ENCODE measurements around the gene ADH7. TPM values are rescaled to one million over a fixed set of nuclear protein-coding genes. Genes with fewer than 3 reads are reported as not detected.

Gene ADH7
- total and polyA plus RNA-seq, 2 of the 13 experiments (the other 11 are each of a cell fraction or from before 2014, with no cell fraction given) = not detected

DNA sequence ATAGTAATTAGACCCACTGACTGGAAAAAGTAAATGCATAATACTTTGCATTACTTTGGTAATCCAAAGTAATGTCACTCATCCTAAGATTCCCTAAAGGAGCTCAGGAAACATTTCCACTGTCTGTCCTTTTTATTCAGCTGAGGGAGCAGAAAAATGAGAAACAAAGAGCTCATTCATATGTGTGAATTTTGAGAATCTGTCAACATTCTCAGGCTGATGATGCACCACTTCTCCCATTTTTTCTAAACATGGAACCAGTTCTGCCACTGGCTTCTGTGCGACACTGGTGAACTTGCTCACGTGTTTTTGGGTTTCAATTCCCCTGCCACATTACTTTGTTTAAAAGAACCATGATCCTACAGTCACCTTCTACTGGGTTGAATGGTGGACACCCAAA is 28.4 kb upstream of the ADH7 start (continued):
- TF ChIP-seq ZBTB40 (IDR thresholded peaks at IDR 0.05) (no peak), ZBTB40 (CRISPR knock-in tag; IDR thresholded peaks at IDR 0.05) (no peak)

- DNase-seq (ENCODE audit: low spot score) (peak; percentile 66), FAIRE-seq (peak; percentile 94), ATAC-seq (peak; percentile 96)
- H3K27ac ChIP-seq (ENCODE audit: extremely low read length, insufficient read depth, low read length) = no peak overlapping the region
- H3K9me3 ChIP-seq (ENCODE audit: low read length) = no peaks in the 10 kb centered on the region
- CTCF ChIA-PET (ENCODE audit: low intra/inter-chr PET ratio, low total read pairs) = interaction anchor here (0.7 to 1.6 kb wide), 5 partner anchors 58 to 995 kb away, joined by 3 to 12 read pairs (median 4); no protein-coding TSS in a partner anchor
- H3K4me1 ChIP-seq (ENCODE audit: insufficient read depth, low read length) = peaks cover 9% of the 10 kb centered on the region
- no peak overlapping the region for H2AFZ ChIP-seq (ENCODE audit: low read length)
- H3K36me3 ChIP-seq (replicated peaks in 1 of 2; ENCODE audit: control insufficient read depth in 1 of 2, insufficient read depth in 2 of 2, low read length in 2 of 2) = no peaks in the 10 kb centered on the region
- in situ Hi-C loops (cut with HindIII; ENCODE audit: extremely low pct_ligation_motif_present, low pct_unique_long_range_greater_than_20kb) = loop anchor here (25.0 kb wide), 1 partner anchor 1001 kb away; no protein-coding TSS in a partner anchor
- H3K4me2 ChIP-seq (ENCODE audit: low read depth, low read length) = no peak overlapping the region
- no peaks in the 10 kb centered on the region for H4K20me1 ChIP-seq (ENCODE audit: insufficient read depth, low read length)
- no peak overlapping the region for H3K4me3 ChIP-seq (replicated peaks in 1 of 3; ENCODE audit: insufficient read depth in 1 of 3, low read depth in 2 of 3, low read length in 3 of 3)
- no peaks in the 10 kb centered on the region; a peak in 1 of 5 replicates for H3K27me3 ChIP-seq (ENCODE audit: control insufficient read depth in 1 of 2, insufficient read depth in 2 of 2, low read length in 2 of 2)
- intact Hi-C loops (cut with micrococcal nuclease; ENCODE audit: unreplicated experiment) = loop anchor here (1.0 to 10.0 kb wide), 7 partner anchors 58 to 996 kb away; partner anchors contain the start of genes ADH5 and METAP1
- no TSS peak for BruUV-seq (replicated peaks)
- 6% methylated on average over 4 of the region's 4 CpGs for WGBS (ENCODE audit: low lambda C conversion rate)
- POLR2A ChIA-PET = no interaction called here
- no peak overlapping the region for H3K9ac ChIP-seq (ENCODE audit: insufficient read depth, low read depth, low read length)
- no peaks in the 10 kb centered on the region for H3K79me2 ChIP-seq (ENCODE audit: insufficient read depth, low read length)
- TF ChIP-seq GPBP1L1 (CRISPR knock-in tag; IDR thresholded peaks at IDR 0.05) (no peak), KDM2A (CRISPR knock-in tag; IDR thresholded peaks at IDR 0.05; ENCODE audit: borderline replicate concordance, low read depth) (no peak), EHMT2 (IDR thresholded peaks at IDR 0.05; ENCODE audit: borderline replicate concordance, low read depth, low read length) (no peak), RAD21 (CRISPR knock-in tag; IDR thresholded peaks at IDR 0.05) (peak; percentile 86), ZNF501 (CRISPR knock-in tag; IDR thresholded peaks at IDR 0.05) (no peak), SMARCE1 (IDR thresholded peaks at IDR 0.05; ENCODE audit: borderline replicate concordance) (no peak), ZNF552 (CRISPR knock-in tag; IDR thresholded peaks at IDR 0.05; ENCODE audit: borderline replicate concordance) (no peak), AHR (CRISPR knock-in tag; IDR thresholded peaks at IDR 0.05) (no peak)
- TF ChIP-seq, protein P1, sequence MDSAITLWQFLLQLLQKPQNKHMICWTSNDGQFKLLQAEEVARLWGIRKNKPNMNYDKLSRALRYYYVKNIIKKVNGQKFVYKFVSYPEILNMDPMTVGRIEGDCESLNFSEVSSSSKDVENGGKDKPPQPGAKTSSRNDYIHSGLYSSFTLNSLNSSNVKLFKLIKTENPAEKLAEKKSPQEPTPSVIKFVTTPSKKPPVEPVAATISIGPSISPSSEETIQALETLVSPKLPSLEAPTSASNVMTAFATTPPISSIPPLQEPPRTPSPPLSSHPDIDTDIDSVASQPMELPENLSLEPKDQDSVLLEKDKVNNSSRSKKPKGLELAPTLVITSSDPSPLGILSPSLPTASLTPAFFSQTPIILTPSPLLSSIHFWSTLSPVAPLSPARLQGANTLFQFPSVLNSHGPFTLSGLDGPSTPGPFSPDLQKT (CRISPR knock-in tag; IDR thresholded peaks at IDR 0.05; ENCODE audit: borderline replicate concordance) = no peak
Measured at GRCh38 chr4:99462875-99463464, 27.8 kb upstream of the ADH7 start.

Data from HepG2 (cell line).